K562 (cell line): ENCODE measurements around the gene TNIP2. TPM values are rescaled to one million over a fixed set of nuclear protein-coding genes. Genes with fewer than 3 reads are reported as not detected.

ENCODE experiments used
- BMI1 ChIP-seq: fragments of 150-350 bp; IDR thresholded peaks from 2 replicates; pipeline ENCODE4 v1.6.1; 2014; ENCODE audit warnings: low read length
- CBFB ChIP-seq: sonication (generic); formaldehyde crosslinking; IDR thresholded peaks from 2 replicates; pipeline ENCODE4 v1.4.0; 2020; ENCODE audit warnings: mild to moderate bottlenecking, missing genetic modification reagents
- CREM ChIP-seq: IDR thresholded peaks from 2 replicates; pipeline ENCODE4 v1.6.1; 2014; ENCODE audit warnings: antibody characterized with exemption, low read depth
- FOXJ3 ChIP-seq: sonication (generic); formaldehyde crosslinking; IDR thresholded peaks from 2 replicates; pipeline ENCODE4 v1.4.0; 2020; ENCODE audit warnings: mild to moderate bottlenecking, missing genetic modification reagents
- HIVEP1 ChIP-seq: fragments of 250-450 bp; sonication (Bioruptor Pico); IDR thresholded peaks from 2 replicates; pipeline ENCODE4 v1.4.0; 2020; ENCODE audit warnings: mild to moderate bottlenecking
- HNRNPH1 ChIP-seq: fragments of 200-400 bp; formaldehyde crosslinking; optimal IDR thresholded peaks from 2 replicates; pipeline ENCODE3; 2017; ENCODE audit warnings: low read depth, mild to moderate bottlenecking, low read length, moderate library complexity
- MAFF ChIP-seq: IDR thresholded peaks from 2 replicates; pipeline ENCODE4 v1.6.1; 2012; ENCODE audit warnings: low read length, improper control_type of control experiment
- MTF1 ChIP-seq: fragments of 250-450 bp; sonication (Bioruptor Pico); IDR thresholded peaks from 2 replicates; pipeline ENCODE4 v1.9.0; 2021; ENCODE audit warnings: moderate library complexity, mild to moderate bottlenecking, inconsistent platforms, borderline replicate concordance
- NFE2 ChIP-seq: IDR thresholded peaks from 2 replicates; pipeline ENCODE4 v1.6.1; 2014; ENCODE audit warnings: antibody characterized with exemption, low read depth
- NR0B1 ChIP-seq: fragments of 450-650 bp; IDR thresholded peaks from one replicate; pipeline ENCODE4 v1.6.1; 2018; ENCODE audit warnings: mild to moderate bottlenecking, moderate library complexity; ENCODE audit not compliant: partially characterized antibody
- NR2C2 ChIP-seq, 2 experiments: fragments of 200-800 bp in 1 of 2; sonication (Bioruptor generic) in 1 of 2; sonication (generic) in 1 of 2; formaldehyde crosslinking in 1 of 2; IDR thresholded peaks; 2 replicates each; pipeline versions ENCODE4 v1.6.1 to v1.8.0; 2016 to 2022; ENCODE audit warnings: mild to moderate bottlenecking in 1 of 2, missing compliant biosample characterization in 1 of 2, missing genetic modification characterization in 1 of 2, missing genetic modification reagents in 1 of 2
- PCBP1 ChIP-seq: fragments of 200-400 bp; formaldehyde crosslinking; IDR thresholded peaks from 2 replicates; pipeline ENCODE4 v1.6.1; 2018; ENCODE audit warnings: mild to moderate bottlenecking, low read depth, low read length; ENCODE audit not compliant: poor library complexity, severe bottlenecking
- POLR2G ChIP-seq: fragments of 200-400 bp; formaldehyde crosslinking; IDR thresholded peaks from 2 replicates; pipeline ENCODE4 v1.6.1; 2017; ENCODE audit warnings: low read depth, mild to moderate bottlenecking, antibody characterized with exemption, low read length, moderate library complexity
- RAD51 ChIP-seq: fragments of 450-650 bp; IDR thresholded peaks from 2 replicates; pipeline ENCODE4 v1.7.1; 2016; ENCODE audit warnings: low read depth, mild to moderate bottlenecking, borderline replicate concordance
- RHOXF2B ChIP-seq: fragments of 250-450 bp; sonication (Bioruptor Pico); conservative IDR thresholded peaks from 2 replicates; pipeline ENCODE4 v1.5.1; 2021
- SRSF1 ChIP-seq: fragments of 200-400 bp; formaldehyde crosslinking; IDR thresholded peaks from 2 replicates; pipeline ENCODE4 v1.6.1; 2017; ENCODE audit warnings: mild to moderate bottlenecking, low read depth, low read length, moderate library complexity
- STAT5A ChIP-seq: IDR thresholded peaks from 2 replicates; pipeline ENCODE4 v1.6.1; 2012; ENCODE audit warnings: low read length, inconsistent platforms, borderline replicate concordance
- ZBTB49 ChIP-seq: sonication (generic); formaldehyde crosslinking; IDR thresholded peaks from 2 replicates; pipeline ENCODE4 v1.8.0; 2022; ENCODE audit warnings: missing genetic modification reagents, mild to moderate bottlenecking, borderline replicate concordance
- ZNF175 ChIP-seq: fragments of 200-800 bp; sonication (Bioruptor generic); IDR thresholded peaks from 2 replicates; pipeline ENCODE4 v1.6.1; 2016; ENCODE audit warnings: low read depth, mild to moderate bottlenecking, missing genetic modification characterization, missing compliant biosample characterization
- ZNF316 ChIP-seq: fragments of 450-650 bp; IDR thresholded peaks from 2 replicates; pipeline ENCODE4 v1.6.1; 2016
- ZNF354B ChIP-seq: fragments of 250-450 bp; sonication (Bioruptor Pico); IDR thresholded peaks from 2 replicates; pipeline ENCODE4 v1.4.0; 2020
- ZNF395 ChIP-seq: fragments of 200-800 bp; sonication (Bioruptor generic); IDR thresholded peaks from 2 replicates; pipeline ENCODE4 v1.6.1; 2017; ENCODE audit warnings: missing genetic modification characterization, missing compliant biosample characterization
- polyA plus RNA-seq, 8 experiments: library from polyadenylated mRNA; depleted of rRNA in 4 of 8; stranded (reverse) in 5 of 8; unstranded in 3 of 8; fragments of >200 nt; fragmentation: Nextera tagmentation in 2 of 8; fragmentation: Illumina TruSeq in 1 of 8; extraction: Ambion mirVana in 2 of 8; extraction: Trizol in 1 of 8; gene quantifications; 2 replicates each; pipeline versions ENCODE4 v1.2.1 to v1.2.3, GENCODE V29; 2011 to 2014; ENCODE audit warnings: inconsistent platforms in 1 of 8, missing spikeins in 1 of 8
- total RNA-seq, 7 experiments: library from RNA; depleted of rRNA in 6 of 7; stranded (reverse); fragments of >200 nt in 6 of 7; fragmentation: Illumina TruSeq in 2 of 7; extraction: Trizol in 2 of 7; gene quantifications; 2 replicates each; pipeline versions ENCODE4 v1.2.1 to v1.2.3, GENCODE V29; 2011 to 2021; ENCODE audit warnings: low replicate concordance in 1 of 7

TNIP2 gene
- total and polyA plus RNA-seq, 9 of the 15 experiments (the other 6 are each of a cell fraction or from before 2014, with no cell fraction given), result 0.61 to 42.6 (median 19.5) TPM

- TF ChIP-seq NFE2 (peak; percentile 61), NR0B1 (no peak), RAD51 (no peak), CREM (no peak), ZNF395 (CRISPR knock-in tag) (peak; percentile 44; the same call in 1 of the 2 replicates), CBFB (CRISPR knock-in tag) (no peak), ZNF316 (peak; percentile 92), ZNF175 (CRISPR knock-in tag) (no peak), BMI1 (no peak), STAT5A (no peak), FOXJ3 (CRISPR knock-in tag) (no peak), POLR2G (0 out of 2 replicates have a peak, but pooled peaks have one; percentile 47), MAFF (0 out of 2 replicates have a peak, but pooled peaks have one; percentile 26), MTF1 (CRISPR knock-in tag) (no peak), HIVEP1 (CRISPR knock-in tag) (no peak), HNRNPH1 (no peak), ZBTB49 (no peak), SRSF1 (no peak), PCBP1 (no peak), RHOXF2B (CRISPR knock-in tag) (no peak), NR2C2 (CRISPR knock-in tag; IDR thresholded peaks at IDR 0.05) (no peak), NR2C2 (tag; IDR thresholded peaks at IDR 0.05) (peak; percentile 16; the same call in 1 of the 2 replicates), ZNF354B (CRISPR knock-in tag) (no peak)
Observed at GRCh38 chr4:2794486-2795299, 38.6 kb upstream of the TNIP2 start (continued).
